Activated CD4-positive, alpha-beta T cell treated with anti-CD3 and anti-CD28 coated beads, Interleukin-2, amount 50 U/mL, for 16 hours (primary cell): ENCODE measurements around the gene NAA10.

ENCODE experiments used
- DNase-seq: peaks from one replicate; pipeline ENCODE4 v3.0.0-alpha.2; 2020

NAA10 gene

DNA sequence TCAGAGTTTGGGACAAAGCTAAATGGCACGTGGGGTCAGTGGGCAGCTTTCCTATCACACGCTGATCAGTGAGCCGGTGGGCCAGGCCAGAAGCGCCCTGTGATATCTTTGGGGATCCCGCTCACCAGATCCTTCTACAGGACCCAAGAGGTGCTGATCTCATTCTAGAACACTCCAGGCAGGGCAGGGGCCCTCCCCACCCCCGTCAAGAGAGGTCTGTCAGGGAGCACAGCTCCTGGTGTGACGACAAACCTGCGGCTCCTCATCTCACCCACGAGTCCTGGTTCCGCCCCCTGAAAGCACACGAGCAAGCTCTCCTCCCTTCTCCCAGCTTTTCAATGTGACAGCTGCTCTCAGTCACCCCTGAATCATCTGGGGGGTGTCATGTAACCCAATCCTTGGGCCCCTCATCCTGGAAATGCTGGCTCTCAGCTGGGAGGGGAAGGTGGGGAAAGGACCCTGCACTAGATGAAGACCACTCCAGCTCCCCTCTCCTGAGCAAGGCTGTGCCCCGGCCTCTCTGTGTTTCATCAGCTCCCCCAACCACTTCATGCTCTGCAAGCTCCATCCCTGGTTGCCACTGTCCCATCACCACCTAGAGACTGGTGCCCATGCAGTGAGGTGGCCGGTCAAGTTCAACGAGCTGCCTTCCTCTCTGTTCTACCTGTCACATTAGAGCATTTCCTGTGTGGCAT, 32.2 kb upstream of the NAA10 start:
- no peak for DNase-seq

GRCh38 chrX:153966283-153966688, 31.4 kb upstream of the NAA10 start:
- DNase-seq, result no peak

DNA sequence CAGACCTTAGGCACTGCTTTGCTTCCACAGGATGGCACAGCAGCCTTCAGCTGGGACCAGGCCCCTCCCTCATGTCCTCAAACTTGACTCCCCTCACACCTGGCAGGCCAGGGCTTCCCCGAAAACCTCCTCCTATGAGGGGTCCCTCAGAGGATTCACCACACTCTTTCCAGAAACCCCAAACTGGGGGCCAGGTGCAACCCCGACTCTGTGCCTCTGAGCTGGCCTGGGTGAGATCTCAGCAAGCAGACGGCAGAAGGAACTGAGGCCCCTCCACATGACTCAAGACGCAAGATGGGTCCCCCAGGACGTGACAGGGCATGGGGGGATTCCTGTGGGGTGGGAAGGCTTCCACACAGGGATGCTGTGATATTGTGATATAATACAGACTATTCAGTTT, 30.6 kb upstream of the NAA10 start:
- no peak for DNase-seq

DNA sequence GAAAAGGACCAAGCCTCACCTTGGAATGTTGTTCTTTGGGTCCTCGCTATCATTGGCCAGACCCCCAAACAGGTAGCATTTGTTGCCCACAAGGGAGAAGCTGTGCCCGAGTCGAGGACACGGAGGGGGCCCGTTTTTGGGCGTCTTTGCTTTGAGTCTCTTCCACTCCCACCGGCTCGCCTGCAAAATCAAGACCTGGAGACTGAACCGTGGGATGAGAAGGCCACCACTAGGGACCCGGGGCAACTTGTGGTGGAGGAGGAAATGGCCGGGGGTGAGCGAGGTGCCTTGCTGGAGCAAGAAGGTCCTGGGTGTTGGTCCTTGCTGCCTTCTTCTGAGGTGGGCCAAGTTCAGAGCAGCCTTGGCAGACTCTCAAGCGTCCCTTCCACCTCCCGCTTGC, 29.3 kb upstream of the NAA10 start:
- DNase-seq, result no peak

DNA sequence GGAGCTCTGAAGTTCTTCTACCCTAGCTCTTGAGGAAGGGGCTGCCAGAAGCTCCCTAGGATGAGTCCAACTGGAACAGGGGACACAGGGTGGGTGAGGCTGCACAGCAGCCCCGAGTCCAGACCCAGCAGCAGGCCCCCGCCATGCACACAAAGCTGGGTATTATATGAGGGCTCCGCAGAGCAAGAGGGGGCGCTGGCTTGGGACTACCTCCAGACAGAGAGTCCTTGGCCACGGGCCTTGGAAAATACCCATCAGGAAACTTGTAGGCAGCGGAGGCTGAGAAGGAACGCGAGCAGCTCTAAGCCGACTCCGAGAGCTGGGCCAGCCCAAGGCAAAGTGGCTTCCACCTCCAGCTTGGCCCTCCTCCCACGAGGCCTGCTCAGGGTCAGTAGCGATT, 28.7 kb upstream of the NAA10 start:
- no peak for DNase-seq

GRCh38 chrX:153961292-153961691, 26.5 kb upstream of the NAA10 start:
- no peak for DNase-seq

DNA sequence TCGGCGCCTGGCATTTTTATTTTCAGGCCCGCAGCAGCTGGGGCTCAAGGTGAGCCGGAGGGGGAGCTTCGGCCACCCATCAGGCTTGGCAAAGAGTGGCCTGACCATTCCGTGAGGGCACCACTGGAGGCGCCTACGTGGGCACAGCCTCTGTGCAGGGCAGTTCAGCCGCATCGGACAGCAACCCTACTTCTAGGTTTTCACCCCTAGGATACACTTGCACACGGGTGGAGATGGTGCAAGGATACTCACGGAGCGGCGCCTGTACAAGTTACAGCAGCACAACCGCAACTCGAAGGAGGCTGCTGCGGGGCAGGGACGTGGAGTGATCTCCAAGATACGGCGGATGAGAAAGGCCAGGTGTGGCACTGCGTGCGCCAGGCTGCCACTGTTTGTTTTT, 25.9 kb upstream of the NAA10 start:
- no peak for DNase-seq

- DNase-seq, result no peak
Measured at GRCh38 chrX:153960077-153960476, 25.2 kb upstream of the NAA10 start.

DNA sequence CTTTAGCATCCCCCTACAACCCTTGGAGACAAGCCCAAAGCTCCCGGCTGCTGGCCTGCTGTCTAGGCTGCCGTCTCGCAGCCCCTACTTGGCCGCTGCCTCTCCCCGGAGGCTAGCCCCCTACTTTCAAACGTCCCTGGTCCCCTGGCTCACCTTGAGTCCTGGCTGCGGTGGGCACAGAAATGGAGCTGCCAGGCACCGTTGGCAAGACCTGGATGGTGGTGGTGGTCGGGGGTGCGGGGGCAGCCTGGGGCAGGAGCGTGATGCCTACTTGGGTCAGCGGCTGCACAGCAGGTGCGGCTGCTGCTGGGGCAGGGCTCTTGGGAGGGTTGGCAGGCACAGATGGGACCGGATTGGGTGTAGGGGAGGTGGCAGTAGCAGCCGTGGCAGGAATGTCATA, 24.8 kb upstream of the NAA10 start:
- DNase-seq, result no peak

DNA sequence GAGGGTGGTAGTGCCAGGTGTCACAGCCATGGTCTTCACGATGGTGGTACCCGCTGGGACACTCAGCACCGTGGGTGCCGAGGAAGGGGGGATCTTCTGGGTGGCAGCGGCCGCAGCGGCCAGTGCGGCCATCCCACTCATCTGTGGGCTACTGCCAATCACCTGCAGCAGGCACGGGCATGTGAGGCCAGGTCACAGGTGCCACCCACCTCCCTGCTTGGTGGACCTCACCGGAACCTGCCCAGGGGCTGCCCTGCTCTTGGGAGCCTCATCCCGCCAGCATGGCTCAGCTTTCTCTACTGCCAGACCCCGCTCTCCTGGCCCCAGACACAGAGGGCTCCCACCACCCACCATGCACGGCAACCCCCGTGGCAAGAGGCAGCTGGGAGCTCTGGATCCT, 23.8 kb upstream of the NAA10 start:
- DNase-seq, result no peak

GRCh38 chrX:153957224-153957623, 22.4 kb upstream of the NAA10 start:
- no peak for DNase-seq

DNA sequence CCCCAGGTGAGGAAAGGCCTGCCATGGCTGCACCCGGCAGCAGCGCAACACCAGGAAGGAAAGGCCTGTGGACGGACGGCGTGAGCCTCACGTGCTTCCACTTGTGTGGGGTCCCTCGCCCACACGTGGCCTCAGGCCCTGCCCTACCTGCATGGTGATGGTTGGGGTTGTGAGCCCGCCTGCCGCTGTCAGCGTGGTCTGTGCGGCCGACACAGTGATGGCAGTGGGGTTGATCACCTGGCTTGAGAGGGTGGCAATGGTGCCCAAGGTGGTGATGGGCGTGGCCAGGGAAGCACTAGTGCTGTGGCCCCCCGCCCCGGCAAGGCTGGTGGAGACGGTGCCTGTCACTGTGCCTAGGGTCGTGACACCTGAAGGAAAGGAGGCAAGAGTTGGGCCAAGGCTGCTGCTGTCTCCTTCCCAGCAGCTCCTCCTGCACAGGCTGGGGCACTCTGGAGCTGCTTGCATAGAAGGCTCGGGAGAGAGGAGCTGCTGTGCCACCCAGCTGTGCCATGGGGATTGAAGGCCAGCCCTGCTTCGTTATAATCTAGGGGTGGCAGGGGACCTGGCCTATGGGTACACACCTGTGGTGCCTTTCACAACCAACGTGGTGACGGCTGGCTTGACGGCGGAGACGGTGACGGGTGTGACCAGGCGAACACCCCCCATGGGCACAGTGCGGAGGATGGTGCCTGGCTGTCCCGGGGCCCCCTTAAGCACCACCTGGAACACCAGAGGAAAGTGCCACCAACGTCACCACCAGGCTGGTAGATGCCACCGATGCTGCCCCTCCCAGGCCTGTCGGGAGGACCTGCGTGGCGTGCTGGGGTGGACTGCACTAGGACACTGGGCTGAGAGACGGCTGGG, 21.4 kb upstream of the NAA10 start:
- DNase-seq, result no peak

DNA sequence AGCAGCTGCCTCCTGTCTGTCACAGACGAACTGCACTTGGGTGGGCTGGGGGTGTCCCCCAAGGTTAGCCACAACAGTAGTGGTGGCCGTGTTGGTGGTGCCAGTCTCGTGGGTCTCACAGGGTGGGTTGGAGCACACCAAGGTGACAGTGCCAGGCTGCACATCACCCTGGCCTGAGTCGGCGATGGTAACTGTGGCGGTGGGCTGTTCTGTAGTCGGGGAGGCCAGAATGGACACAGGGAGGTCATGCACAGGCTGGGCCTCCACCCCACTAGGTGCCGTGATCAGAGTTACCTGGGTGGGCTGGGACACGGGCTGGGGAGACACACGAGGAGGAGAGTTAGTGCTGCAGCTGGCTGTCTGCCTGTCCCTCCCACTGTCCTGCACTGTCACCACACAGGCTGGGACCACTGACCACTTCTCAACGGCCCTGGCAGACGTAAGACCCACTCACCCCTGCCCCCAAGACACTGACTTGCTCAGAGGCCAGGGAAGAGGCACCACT, 20.4 kb upstream of the NAA10 start:
- no peak for DNase-seq

GRCh38 chrX:153954558-153955227, 19.9 kb upstream of the NAA10 start:
- DNase-seq, result no peak

GRCh38 chrX:153953892-153954557, 19.2 kb upstream of the NAA10 start:
- no peak for DNase-seq

DNA sequence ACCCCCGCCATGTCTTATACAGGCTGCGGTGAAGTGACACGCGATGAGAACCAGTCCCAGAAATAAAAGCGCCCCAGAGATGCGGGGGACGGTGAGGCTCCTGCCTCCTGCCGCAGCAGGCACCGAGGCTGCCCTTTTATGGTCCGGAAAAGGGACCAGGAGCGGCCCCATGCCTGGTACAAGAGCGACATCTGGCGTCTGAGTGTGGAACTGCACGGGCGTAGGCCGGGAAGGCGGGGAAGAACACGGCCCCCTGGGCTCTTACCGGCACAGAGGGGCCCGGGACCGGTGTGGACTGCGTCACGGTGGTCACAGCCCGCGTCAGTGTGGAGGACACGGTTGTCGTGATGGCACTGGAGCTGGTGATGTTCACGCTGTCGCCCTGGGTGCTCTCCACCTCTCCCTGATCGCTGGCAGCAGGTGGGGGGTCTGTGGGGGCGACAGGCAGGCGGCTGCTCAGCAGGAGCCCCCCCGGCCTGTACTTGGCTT, 18.5 kb upstream of the NAA10 start:
- peak; percentile 81 for DNase-seq

- DNase-seq, result no peak
Measured at GRCh38 chrX:153952373-153953026, 17.7 kb upstream of the NAA10 start.

DNA sequence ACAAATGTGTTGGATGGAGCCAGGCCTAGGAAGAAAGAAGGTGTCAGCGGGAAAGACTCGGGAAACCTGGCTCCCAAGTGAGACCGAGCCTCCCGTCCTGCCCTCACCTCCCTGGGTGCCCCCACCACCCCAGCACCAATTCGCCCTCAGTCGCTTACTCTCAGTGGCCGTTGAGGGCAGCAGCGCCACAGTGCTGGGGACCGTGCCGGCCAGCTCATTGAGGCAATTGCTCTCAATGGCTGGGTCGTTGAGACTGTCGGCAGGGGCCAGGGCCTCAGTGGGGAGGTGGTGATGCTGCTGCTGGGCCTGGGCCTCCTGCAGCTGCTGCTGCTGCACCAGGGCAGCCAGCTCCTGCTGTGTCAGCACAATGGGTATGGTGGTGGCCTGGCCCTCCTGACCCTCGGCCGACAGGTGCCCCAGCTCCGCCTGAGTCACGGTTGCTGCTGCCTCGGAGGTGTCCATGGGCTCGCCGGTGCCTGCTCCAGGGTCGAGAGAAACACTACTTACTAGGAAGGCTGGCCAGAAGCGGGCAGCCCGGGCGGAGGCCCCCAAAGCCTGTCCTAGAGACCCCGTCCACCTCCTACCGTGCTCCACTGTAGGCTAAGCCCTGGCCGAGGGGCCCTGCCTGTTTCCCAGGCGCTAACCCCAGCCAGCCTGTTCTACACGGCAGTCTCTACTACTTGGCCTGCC, 17.0 kb upstream of the NAA10 start:
- no peak for DNase-seq

DNA sequence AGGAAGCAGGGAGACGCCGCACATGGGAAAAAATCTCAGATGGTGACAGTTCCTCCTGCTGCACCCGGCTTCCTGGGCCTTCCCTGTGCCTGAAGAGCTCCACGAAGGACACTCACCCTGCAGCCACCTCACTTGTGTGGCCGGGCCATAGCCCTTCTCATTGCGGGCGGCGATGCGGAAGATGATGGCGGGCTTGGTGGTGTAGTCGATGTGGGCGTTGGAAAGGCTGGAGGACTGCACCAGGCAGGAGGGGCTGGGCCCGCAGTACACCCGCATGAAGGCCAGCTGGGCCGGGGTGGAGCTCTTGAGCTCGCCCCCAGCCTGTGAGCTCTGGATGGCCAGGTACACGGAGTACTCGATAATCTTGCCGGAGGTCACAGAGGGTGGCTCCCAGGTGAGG, 15.3 kb upstream of the NAA10 start:
- no peak for DNase-seq

GRCh38 chrX:153948847-153949805, 14.3 kb upstream of the NAA10 start:
- DNase-seq, result no peak
